HG03432 (cell line): ENCODE results near the gene ST3GAL4.
"Not testable (repeated sequence)": the region's sequence is repeated elsewhere in the genome, so short reads cannot be mapped to it uniquely, and the experiment has no call there.

Experiments used
- ATAC-seq: cut with Tn5 transposase; IDR thresholded peaks from one replicate; pipeline ENCODE4 v1.9.1; 2021; ENCODE audit warnings: mild to moderate bottlenecking, moderate library complexity; ENCODE audit not compliant: unreplicated experiment

Gene ST3GAL4

GRCh38 chr11:126383339-126384335 lies 28.2 kb downstream of the ST3GAL4 start:
- ATAC-seq, result no peak

DNA sequence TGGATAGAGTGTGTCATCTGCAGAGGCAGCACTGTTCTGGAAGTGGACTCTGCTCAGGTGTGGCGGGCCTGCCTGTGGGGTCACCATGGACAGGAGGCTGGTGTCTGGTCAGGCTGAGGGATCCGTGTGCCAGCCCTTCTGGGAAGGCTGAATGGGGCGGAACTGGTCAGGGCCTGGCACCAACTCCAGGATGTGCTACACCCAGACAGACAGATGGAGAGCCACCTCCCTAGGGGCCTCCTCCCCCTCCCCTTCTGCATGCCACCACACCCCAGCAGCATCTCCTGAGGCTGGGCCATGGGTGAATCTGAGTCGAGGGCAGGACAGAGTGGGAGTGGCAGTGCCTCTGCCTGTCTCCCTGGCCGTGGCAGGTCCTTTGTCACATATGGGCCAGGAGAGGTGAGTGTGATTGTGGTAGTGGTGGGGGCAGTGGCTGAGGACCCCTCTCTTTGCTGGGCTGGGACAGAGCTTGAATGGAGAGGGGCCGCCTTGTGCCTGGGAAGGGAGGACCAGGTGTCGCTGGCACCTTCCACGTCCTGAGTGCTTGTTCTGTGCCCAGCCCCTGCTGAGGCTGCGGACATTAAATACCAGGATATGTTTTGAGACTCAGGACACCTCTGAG lies 29.1 kb downstream of the ST3GAL4 start:
- ATAC-seq, result no peak

- ATAC-seq, result no peak
Measured at GRCh38 chr11:126385991-126386728, 30.7 kb downstream of the ST3GAL4 start.

- not testable (repeated sequence) for ATAC-seq
Measured at GRCh38 chr11:126386729-126387071, 31.2 kb downstream of the ST3GAL4 start.

DNA sequence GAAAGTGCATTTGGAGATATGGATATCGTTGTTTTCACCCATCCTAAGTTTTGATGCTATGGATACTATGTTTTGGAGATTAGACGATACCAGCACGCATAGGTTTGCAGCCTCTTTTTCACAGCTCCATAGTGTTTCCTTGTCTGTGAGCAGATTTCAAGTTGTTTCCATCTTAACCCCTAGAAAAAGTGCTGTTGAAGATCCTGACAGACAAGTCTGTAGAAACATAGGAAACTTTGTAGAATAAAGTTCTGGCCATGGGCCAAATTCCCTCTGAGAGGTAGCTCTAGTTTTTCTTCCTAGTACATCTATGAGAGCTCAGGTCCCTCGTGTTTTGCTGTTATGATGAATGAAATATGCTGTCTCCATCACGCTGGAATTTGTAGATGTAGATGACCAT lies 32.4 kb downstream of the ST3GAL4 start:
- no peak for ATAC-seq

DNA sequence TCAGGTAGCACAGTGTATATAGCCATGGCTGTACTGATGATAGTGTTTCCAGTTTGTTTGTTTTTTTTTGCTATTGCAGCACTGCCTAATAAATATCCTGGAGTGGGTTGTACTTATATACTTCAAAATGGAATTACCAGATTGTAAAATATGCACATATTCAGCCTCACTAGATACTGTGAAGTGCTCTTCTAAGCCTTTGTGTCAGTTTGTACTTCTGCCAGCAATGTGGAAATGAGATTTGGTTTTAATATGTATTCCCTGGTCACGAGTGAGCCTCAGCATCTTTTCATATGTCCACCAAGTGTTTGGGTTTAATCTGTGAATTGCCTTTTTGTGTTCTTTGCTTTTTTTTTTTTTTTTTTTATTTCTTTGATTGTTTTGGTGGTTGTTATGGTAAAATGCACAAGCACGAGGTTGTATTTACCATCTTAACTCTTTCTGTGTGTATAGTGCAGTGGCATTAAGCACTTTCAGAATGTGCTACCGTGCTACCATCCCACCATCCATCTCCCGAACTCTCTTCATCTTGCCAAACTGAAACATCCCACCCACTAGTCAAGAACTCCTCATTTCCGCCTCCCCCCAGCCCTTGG lies 34.9 kb downstream of the ST3GAL4 start:
- no peak for ATAC-seq

DNA sequence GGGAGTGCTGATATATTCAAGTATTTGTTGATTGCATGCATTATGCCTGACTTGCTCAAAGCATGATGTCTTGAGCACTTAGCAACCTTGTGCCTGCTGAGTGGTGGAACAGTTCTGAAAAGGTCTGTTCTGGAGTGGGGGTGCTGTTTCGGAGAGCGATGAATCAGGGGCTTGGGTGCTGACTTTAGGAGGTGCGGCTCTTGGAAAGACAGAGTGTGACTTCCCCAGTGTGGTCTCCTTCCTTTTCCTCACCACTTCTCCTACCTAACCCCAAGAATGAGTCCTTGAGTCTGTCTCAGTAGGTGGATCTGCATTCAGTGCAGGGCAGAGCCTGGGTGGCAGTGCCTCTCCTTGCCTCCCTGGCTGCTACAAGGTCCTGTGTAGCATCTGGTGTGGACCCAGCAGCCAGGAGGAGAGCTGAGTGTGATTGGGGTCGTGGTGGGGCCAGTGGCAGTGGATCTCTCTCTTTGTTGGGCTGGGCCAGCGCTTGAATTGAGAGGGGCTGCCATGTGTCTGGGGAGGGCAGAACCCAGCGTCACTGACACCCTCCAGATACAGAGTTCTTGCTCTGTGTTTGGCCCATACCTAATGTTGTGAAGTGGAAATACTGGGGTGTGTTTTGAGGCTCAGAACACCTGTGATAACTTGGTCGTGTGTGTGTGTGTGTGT lies 35.9 kb downstream of the ST3GAL4 start:
- no peak for ATAC-seq

DNA sequence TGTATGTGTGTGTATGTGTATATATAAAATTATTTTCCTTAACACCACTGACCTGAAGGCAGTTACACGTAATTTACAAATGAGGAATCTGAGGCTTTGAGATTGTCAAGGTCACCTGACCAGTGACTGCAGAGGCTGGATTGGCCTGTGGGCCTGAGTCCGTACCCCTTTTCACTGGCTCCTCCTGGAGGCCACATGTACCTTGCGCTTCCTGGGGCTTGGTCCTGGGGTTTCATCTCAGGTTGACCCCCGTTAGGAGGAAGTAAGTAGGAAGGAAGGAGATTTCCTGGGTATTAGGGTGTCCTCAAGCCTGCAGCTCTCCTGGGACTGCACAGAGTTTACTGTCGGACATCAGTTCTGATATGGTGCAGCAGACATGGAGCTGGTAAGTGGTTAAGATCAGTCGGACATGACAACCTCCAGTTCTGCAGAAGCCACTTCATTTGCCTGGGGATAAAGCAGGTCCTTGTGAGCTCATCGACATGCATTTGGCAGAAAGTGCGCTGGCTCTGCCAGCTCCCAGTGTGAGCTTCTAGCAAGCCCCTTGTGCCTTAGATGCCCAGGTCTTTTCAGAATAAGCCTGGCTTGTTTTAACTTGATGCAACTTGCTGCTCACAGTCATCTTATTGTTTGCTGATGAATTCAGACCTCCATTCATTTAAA lies 36.6 kb downstream of the ST3GAL4 start:
- peak; percentile 59 for ATAC-seq

DNA sequence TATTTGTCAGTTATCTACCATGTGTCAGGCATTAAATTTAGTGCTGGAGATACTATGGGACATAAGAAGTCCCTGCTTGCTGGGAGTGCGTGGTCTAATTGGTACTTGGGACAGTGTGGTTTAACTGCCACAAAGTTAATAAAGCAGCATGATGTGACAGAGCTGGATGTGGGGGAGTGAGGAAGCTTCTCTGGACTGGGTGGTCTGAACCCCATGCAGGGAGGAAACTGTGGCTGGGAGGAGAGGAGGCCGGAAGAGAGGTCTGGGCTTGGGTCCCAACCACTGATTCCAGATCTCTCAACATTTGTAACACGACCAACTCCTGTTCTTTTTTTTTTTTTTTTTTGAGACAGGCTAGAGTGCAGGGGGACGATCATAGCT lies 37.1 kb downstream of the ST3GAL4 start:
- ATAC-seq, result peak; percentile 20

DNA sequence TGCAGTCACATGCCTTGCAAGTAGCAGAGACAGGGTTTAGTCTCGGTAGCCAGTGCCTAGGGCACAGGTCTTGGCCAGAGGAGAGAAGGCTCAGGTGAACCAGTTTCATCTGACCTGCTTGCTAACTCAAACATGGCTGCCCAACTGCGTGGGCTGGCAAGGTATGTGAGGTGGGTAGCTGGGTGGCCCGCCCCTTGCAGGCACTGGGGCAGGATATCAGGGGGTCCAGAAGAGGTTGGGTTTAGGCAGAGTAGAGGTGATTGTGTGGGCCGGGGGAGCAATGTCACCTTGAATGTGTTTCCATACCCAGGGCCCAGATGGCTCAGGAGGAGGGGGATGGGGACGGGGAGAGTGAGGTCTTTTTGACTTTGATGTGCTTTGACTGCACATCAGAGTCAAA lies 37.7 kb downstream of the ST3GAL4 start:
- ATAC-seq, result no peak

- no peak for ATAC-seq
Measured at GRCh38 chr11:126394036-126394435, 38.5 kb downstream of the ST3GAL4 start.

DNA sequence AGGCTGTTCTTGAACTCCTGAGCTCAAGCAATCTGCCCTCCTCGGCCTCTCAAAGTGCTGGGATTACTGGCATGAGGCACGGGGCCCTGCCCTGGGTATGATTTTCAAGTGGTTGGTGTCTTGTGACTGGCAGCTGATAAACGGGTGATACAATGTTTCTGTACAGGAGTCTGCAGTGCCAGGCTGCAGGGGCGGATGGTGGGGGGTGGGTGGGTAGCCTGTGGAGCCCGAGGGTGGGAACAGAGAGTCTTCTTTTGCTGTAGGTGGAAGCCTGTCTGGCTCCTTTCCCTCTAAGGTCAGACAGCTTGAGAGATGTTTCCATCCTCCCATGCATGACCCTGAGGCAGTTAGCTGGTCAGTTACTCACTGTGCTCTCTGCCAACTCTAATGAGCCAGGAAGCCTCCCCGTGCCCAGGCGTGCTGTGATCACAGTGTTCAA lies 39.2 kb downstream of the ST3GAL4 start:
- ATAC-seq, result not testable (repeated sequence)

GRCh38 chr11:126395784-126396183 lies 40.3 kb downstream of the ST3GAL4 start:
- ATAC-seq, result not testable (repeated sequence)

GRCh38 chr11:126396266-126396665 lies 40.8 kb downstream of the ST3GAL4 start:
- ATAC-seq, result not testable (repeated sequence)

DNA sequence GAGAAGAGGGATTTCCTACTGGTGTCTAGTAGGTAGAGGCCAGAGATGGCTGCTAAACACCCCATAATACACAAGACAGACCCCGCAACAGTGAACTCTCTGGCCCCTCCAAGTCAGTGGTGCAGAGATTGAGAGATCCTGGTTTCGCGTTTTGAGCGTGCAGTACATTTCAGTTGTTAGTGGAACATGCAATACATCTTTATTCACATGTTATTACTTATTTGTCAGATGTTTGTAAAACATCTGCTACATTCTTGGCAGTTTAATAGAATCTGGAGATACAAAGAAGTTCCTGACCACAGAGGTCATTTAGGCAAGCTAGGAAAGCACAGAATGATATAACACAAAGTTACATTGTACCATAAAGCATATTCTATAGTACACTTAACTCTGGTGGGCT lies 41.5 kb downstream of the ST3GAL4 start:
- ATAC-seq, result no peak

DNA sequence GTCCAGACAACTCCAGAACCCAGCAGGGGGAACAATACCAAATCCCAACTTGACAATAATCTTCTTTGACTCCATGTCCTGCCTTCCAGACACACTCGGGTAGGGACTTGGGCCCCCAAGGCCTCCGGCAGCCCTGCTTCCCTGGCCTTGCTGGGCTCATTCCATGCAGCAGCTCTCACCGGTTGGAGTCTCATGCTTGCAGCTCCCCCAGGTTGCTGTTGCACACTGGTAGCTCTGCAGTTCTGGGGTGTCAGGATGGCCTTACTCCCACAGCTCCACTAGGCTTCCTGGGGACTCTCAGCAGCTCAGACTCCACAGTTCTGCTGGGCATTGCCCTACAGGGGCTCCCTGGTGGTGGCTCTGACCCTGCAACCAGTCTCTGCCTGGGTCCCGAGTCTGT lies 42.8 kb downstream of the ST3GAL4 start:
- no peak for ATAC-seq

DNA sequence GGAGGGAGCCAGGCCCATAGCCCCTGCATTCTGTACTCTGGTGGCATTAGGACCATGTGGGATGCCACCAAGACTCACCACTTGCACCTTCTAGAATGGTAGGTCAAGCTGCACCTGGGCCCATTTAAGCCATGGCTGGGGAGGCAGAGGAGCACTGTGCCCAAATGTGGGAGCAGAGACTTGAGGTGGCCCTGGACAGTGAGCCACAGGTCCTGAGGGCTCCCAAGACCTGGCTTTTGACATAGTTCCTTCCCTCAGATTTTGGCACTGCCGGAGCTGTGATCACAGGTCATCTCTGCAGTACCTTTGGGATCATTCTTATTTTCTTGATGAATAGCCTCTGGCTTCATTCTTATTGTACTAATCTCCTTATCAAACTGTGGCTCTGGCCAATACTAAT lies 43.2 kb downstream of the ST3GAL4 start:
- ATAC-seq, result no peak

GRCh38 chr11:126400019-126400418 lies 44.5 kb downstream of the ST3GAL4 start:
- ATAC-seq, result no peak

- no peak for ATAC-seq
Measured at GRCh38 chr11:126400479-126400878, 45.0 kb downstream of the ST3GAL4 start.

- no peak for ATAC-seq
Measured at GRCh38 chr11:126403022-126403581, 47.6 kb downstream of the ST3GAL4 start.
